ENCODE measurements around the gene RNF13.

DNA sequence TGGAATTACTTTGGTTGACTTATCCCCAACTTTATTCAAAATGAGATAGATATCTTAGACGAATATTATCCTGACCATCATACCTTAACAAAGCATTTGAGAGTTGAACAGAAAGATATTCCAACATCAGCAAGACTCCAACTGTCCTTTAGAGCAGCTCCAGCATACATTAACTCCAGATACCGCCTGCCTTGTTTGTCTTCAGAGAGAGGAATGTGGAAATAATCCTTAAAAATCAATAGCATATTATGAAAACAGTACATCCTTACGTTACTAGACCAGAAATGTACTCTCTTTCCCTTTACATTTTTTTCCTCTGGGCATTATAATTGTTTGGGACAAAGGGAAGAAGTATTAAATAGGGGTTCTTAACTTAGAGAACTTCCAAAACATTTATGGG, 22.3 kb upstream of the RNF13 start:
- TF ChIP-seq, protein P1, sequence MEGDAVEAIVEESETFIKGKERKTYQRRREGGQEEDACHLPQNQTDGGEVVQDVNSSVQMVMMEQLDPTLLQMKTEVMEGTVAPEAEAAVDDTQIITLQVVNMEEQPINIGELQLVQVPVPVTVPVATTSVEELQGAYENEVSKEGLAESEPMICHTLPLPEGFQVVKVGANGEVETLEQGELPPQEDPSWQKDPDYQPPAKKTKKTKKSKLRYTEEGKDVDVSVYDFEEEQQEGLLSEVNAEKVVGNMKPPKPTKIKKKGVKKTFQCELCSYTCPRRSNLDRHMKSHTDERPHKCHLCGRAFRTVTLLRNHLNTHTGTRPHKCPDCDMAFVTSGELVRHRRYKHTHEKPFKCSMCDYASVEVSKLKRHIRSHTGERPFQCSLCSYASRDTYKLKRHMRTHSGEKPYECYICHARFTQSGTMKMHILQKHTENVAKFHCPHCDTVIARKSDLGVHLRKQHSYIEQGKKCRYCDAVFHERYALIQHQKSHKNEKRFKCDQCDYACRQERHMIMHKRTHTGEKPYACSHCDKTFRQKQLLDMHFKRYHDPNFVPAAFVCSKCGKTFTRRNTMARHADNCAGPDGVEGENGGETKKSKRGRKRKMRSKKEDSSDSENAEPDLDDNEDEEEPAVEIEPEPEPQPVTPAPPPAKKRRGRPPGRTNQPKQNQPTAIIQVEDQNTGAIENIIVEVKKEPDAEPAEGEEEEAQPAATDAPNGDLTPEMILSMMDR (IDR thresholded peaks at IDR 0.05) = no peak
- no peak for TF ChIP-seq POLR2A (IDR thresholded peaks at IDR 0.05)
